AG09319 (cell line): ENCODE measurements around the gene LRRC17.

Experiments used
- DNase-seq: peaks from one replicate; pipeline ENCODE4 v3.0.0-alpha.2; 2010; ENCODE audit warnings: low read depth; ENCODE audit errors: extremely low read depth
- CTCF ChIP-seq: IDR thresholded peaks from 2 replicates; pipeline ENCODE4 v1.5.1; 2011; ENCODE audit warnings: low read depth, mild to moderate bottlenecking, inconsistent platforms, low read length, moderate library complexity

Gene LRRC17

GRCh38 chr7:102978284-102978683 is 65.5 kb downstream of the LRRC17 start:
- no peak for TF ChIP-seq CTCF
- DNase-seq = no peak

- no peak for DNase-seq
- TF ChIP-seq CTCF = no peak
Measured at GRCh38 chr7:102979670-102980069, 66.9 kb downstream of the LRRC17 start.

GRCh38 chr7:102981451-102981850 is 68.7 kb downstream of the LRRC17 start:
- DNase-seq = no peak

GRCh38 chr7:102982235-102982634 is 69.4 kb downstream of the LRRC17 start:
- no peak for TF ChIP-seq CTCF
- no peak for DNase-seq

More at GRCh38 chr7:102981451-102981850, 68.7 kb downstream of the LRRC17 start:
- no peak for TF ChIP-seq CTCF

GRCh38 chr7:102983602-102984001 is 70.8 kb downstream of the LRRC17 start:
- DNase-seq = no peak
- no peak for TF ChIP-seq CTCF

GRCh38 chr7:102985176-102985783 is 72.5 kb downstream of the LRRC17 start:
- DNase-seq = no peak
- no peak for TF ChIP-seq CTCF

GRCh38 chr7:102988088-102988487 is 75.3 kb downstream of the LRRC17 start:
- DNase-seq = no peak
- TF ChIP-seq CTCF = no peak
